Activated CD8-positive, alpha-beta memory T cell treated with anti-CD3 and anti-CD28 coated beads, Interleukin-2, amount 50 U/mL, for 1 hour (primary cell): Measurements from ENCODE around the gene DNAI4.
"Not testable (repeated sequence)": the region's sequence is repeated elsewhere in the genome, so short reads cannot be mapped to it uniquely, and the experiment has no call there.

Experiments
- DNase-seq: peaks from one replicate; pipeline ENCODE4 v3.0.0-alpha.2; 2020; ENCODE audit errors: extremely low read depth

Gene DNAI4

GRCh38 chr1:66924756-66925557 lies at the start of gene DNAI4, which contains the start of gene MIER1:
DNAI4 (minus strand) TSS chr1:66924856; CDS start chr1:66924831, 25 bp downstream.
MIER1 (plus strand) TSS chr1:66924990; CDS start chr1:66925029, 39 bp downstream.
- peak; percentile 90 for DNase-seq

GRCh38 chr1:66968574-66968973 lies 43.9 kb upstream of the DNAI4 start:
- DNase-seq = no peak

GRCh38 chr1:66966188-66966873 lies 41.7 kb upstream of the DNAI4 start:
- DNase-seq = not testable (repeated sequence)

GRCh38 chr1:66957938-66958337 lies 33.3 kb upstream of the DNAI4 start:
- DNase-seq = no peak

- DNase-seq = no peak
These were observed 29.6 kb upstream of the DNAI4 start for GRCh38 chr1:66954208-66954607.

GRCh38 chr1:66951513-66951912 lies 26.9 kb upstream of the DNAI4 start:
- DNase-seq = no peak

- DNase-seq = no peak
These were observed 22.6 kb upstream of the DNAI4 start for GRCh38 chr1:66947267-66947666.

- DNase-seq = no peak
These were observed 20.7 kb upstream of the DNAI4 start for GRCh38 chr1:66945316-66945715.

- DNase-seq = no peak
These were observed 19.9 kb upstream of the DNAI4 start for GRCh38 chr1:66944330-66945274.

- no peak for DNase-seq
These were observed 18.8 kb upstream of the DNAI4 start for GRCh38 chr1:66943361-66943969.

GRCh38 chr1:66940981-66941380 lies 16.3 kb upstream of the DNAI4 start:
- no peak for DNase-seq

- DNase-seq = no peak
These were observed 14.0 kb upstream of the DNAI4 start for GRCh38 chr1:66938613-66939012.

- DNase-seq = no peak
These were observed 13.0 kb upstream of the DNAI4 start for GRCh38 chr1:66937529-66938234.

- no peak for DNase-seq
These were observed 9.4 kb upstream of the DNAI4 start for GRCh38 chr1:66933887-66934700.

- no peak for DNase-seq
These were observed 7.6 kb upstream of the DNAI4 start for GRCh38 chr1:66932291-66932690.

- no peak for DNase-seq
These were observed 6.9 kb upstream of the DNAI4 start for GRCh38 chr1:66931590-66931989.

- no peak for DNase-seq
These were observed 6.1 kb upstream of the DNAI4 start for GRCh38 chr1:66930823-66931174.

GRCh38 chr1:66929999-66930822 lies 5.6 kb upstream of the DNAI4 start:
- peak; percentile 72 for DNase-seq

GRCh38 chr1:66929691-66929998 lies 5.0 kb upstream of the DNAI4 start:
- DNase-seq = no peak
